HCT116 (cell line): ENCODE measurements around the gene TRPM3. TPM values are rescaled to one million over a fixed set of nuclear protein-coding genes. Genes with fewer than 3 reads are reported as not detected.

Experiments
- ATAC-seq: fragments of 200-7000 bp; cut with Tn5 transposase; 2 replicates; pipeline ENCODE4 v1.9.1; 2020; ENCODE audit warnings: mild to moderate bottlenecking, moderate library complexity
- BruUV-seq: library from RNA; stranded (reverse); fragments of 400-500 nt; replicated peaks from 2 replicates; lab custom pipeline; 2021; lab: Mats Ljungman, UMichigan
- CTCF ChIA-PET: fragments of 300-600 bp; sonication (Branson Sonifier 250); formaldehyde crosslinking; loops from one replicate; lab custom pipeline; 2021; ENCODE audit warnings: antibody characterized with exemption; lab: Charles Lee
- POLR2A ChIA-PET: fragments of 300-600, 350-600 bp; sonication (Branson Sonifier 250); formaldehyde crosslinking; loops from one replicate; lab custom pipeline; 2021; ENCODE audit warnings: antibody characterized with exemption; lab: Charles Lee
- RAD21 ChIA-PET, 2 experiments: fragments of 300-600 bp; sonication (Branson Sonifier 250); formaldehyde crosslinking; loops; one replicate each; lab custom pipeline; 2023; ENCODE audit warnings: low total read pairs in 2 of 2; ENCODE audit not compliant: uncharacterized antibody in 2 of 2, unreplicated experiment in 2 of 2, low non-redundant PET in 1 of 2; lab: Charles Lee
- DNase-seq: peaks from one replicate; pipeline ENCODE4 v3.0.0-alpha.2; 2010; ENCODE audit warnings: low read depth, low spot score
- H2AFZ ChIP-seq: fragments of 200-600 bp; shearing (Covaris generic), sonication (generic); 2 replicates; pipeline ENCODE4 v1.6.1; 2017; ENCODE audit warnings: low read depth, mixed run types, mixed read lengths, antibody characterized with exemption, low read length; ENCODE audit not compliant: poor library complexity, severe bottlenecking
- H3K27ac ChIP-seq: 2 replicates; pipeline ENCODE4 v1.5.1; 2012; ENCODE audit warnings: low read depth, low read length
- H3K27me3 ChIP-seq: fragments of 200-600 bp; sonication (generic); 2 replicates; pipeline ENCODE4 v1.6.1; 2016; ENCODE audit warnings: mixed run types, low read length, mixed read lengths; ENCODE audit not compliant: insufficient read depth
- H3K36me3 ChIP-seq, 2 experiments: fragments of 200-500 bp in 1 of 2; fragments of 200-600 bp in 1 of 2; sonication (Bioruptor generic) in 1 of 2; sonication (generic) in 1 of 2; 2 replicates each; pipeline versions ENCODE4 v1.5.1 to v1.6.1; 2014 to 2016; ENCODE audit warnings: low read length in 2 of 2, inconsistent platforms in 1 of 2, mixed read lengths in 1 of 2, mixed run types in 1 of 2; ENCODE audit not compliant: insufficient read depth in 2 of 2, control insufficient read depth in 1 of 2
- H3K4me1 ChIP-seq, 2 experiments: fragments of 200-600 bp in 1 of 2; sonication (generic) in 1 of 2; 2 replicates each; pipeline versions ENCODE4 v1.5.1 to v1.6.1; 2012 to 2017; ENCODE audit warnings: low read length in 2 of 2, inconsistent platforms in 1 of 2, mild to moderate bottlenecking in 1 of 2, mixed read lengths in 1 of 2, mixed run types in 1 of 2, moderate library complexity in 1 of 2; ENCODE audit not compliant: insufficient read depth in 2 of 2, control insufficient read depth in 1 of 2
- H3K4me2 ChIP-seq: fragments of 200-600 bp; sonication (generic); 2 replicates; pipeline ENCODE4 v1.6.1; 2017; ENCODE audit warnings: mixed run types, low read length, mixed read lengths
- H3K4me3 ChIP-seq, 2 experiments: fragments of 200-600 bp in 1 of 2; sonication (generic) in 1 of 2; replicated peaks in 1 of 2; 2 replicates each; pipeline ENCODE4 v1.5.1; 2011 to 2016; ENCODE audit warnings: low read length in 2 of 2, control low read depth in 1 of 2, low read depth in 1 of 2, mild to moderate bottlenecking in 1 of 2, mixed read lengths in 1 of 2, mixed run types in 1 of 2
- H3K79me2 ChIP-seq: fragments of 200-600 bp; sonication (generic); 2 replicates; pipeline ENCODE4 v1.6.1; 2017; ENCODE audit warnings: mild to moderate bottlenecking, mixed run types, low read length, moderate library complexity, mixed read lengths; ENCODE audit not compliant: insufficient read depth
- H3K9ac ChIP-seq: fragments of 200-600 bp; sonication (generic); 2 replicates; pipeline ENCODE4 v1.6.1; 2016; ENCODE audit warnings: low read length, mixed read lengths
- H3K9me2 ChIP-seq: fragments of 200-600 bp; sonication (generic), shearing (Covaris generic); 2 replicates; pipeline ENCODE4 v1.6.1; 2017; ENCODE audit warnings: mixed run types, mild to moderate bottlenecking, moderate library complexity; ENCODE audit not compliant: insufficient read depth
- H3K9me3 ChIP-seq, 2 experiments: fragments of 200-500 bp in 1 of 2; fragments of 200-600 bp in 1 of 2; sonication (Bioruptor generic) in 1 of 2; sonication (generic) in 1 of 2; 2 replicates each; pipeline ENCODE4 v1.6.1; 2014 to 2017; ENCODE audit warnings: low read length in 2 of 2, mixed read lengths in 2 of 2, inconsistent platforms in 1 of 2, low read depth in 1 of 2, mild to moderate bottlenecking in 1 of 2, mixed run types in 1 of 2, moderate library complexity in 1 of 2; ENCODE audit not compliant: control insufficient read depth in 1 of 2, insufficient read depth in 1 of 2
- H4K20me1 ChIP-seq: fragments of 200-600 bp; sonication (generic), shearing (Covaris generic); 2 replicates; pipeline ENCODE4 v1.6.1; 2017; ENCODE audit warnings: mixed run types, mild to moderate bottlenecking, moderate library complexity; ENCODE audit not compliant: insufficient read depth
- CBX3 ChIP-seq: IDR thresholded peaks from 2 replicates; pipeline ENCODE4 v1.6.1; 2012; ENCODE audit warnings: low read depth
- CEBPB ChIP-seq: IDR thresholded peaks from 2 replicates; pipeline ENCODE4 v1.6.1; 2012; ENCODE audit warnings: low read depth
- CTCF ChIP-seq, 3 experiments: fragments of 200-600 bp in 1 of 3; sonication (generic) in 1 of 3; IDR thresholded peaks in 2 of 3; conservative IDR thresholded peaks in 1 of 3; 2 replicates each; pipeline ENCODE4 v1.5.1; 2012 to 2017; ENCODE audit warnings: low read depth in 2 of 3, low read length in 2 of 3, antibody characterized with exemption in 1 of 3, borderline replicate concordance in 1 of 3, control low read depth in 1 of 3, mild to moderate bottlenecking in 1 of 3, mixed read lengths in 1 of 3, mixed run types in 1 of 3, moderate library complexity in 1 of 3; ENCODE audit not compliant: insufficient read depth in 1 of 3
- EGR1 ChIP-seq: IDR thresholded peaks from 2 replicates; pipeline ENCODE4 v1.6.1; 2012; ENCODE audit warnings: low read depth
- ELF1 ChIP-seq: IDR thresholded peaks from 2 replicates; pipeline ENCODE4 v1.6.1; 2012; ENCODE audit warnings: low read depth, borderline replicate concordance
- EZH2 ChIP-seq: fragments of 200-600 bp; sonication (generic); IDR thresholded peaks from 2 replicates; pipeline ENCODE4 v1.6.1; 2017; ENCODE audit warnings: antibody characterized with exemption, mixed run types
- FOSL1 ChIP-seq: IDR thresholded peaks from 2 replicates; pipeline ENCODE4 v1.6.1; 2012; ENCODE audit warnings: low read depth
- JUND ChIP-seq: IDR thresholded peaks from 2 replicates; pipeline ENCODE4 v1.6.1; 2012
- POLR2AphosphoS5 ChIP-seq: IDR thresholded peaks from 2 replicates; pipeline ENCODE4 v1.6.1; 2011; ENCODE audit warnings: mild to moderate bottlenecking, low read depth, low read length, moderate library complexity
- REST ChIP-seq: IDR thresholded peaks from 2 replicates; pipeline ENCODE4 v1.6.1; 2012; ENCODE audit warnings: low read depth
- SIN3A ChIP-seq: IDR thresholded peaks from 2 replicates; pipeline ENCODE4 v1.6.1; 2012; ENCODE audit warnings: low read depth
- TCF7L2 ChIP-seq: IDR thresholded peaks from 2 replicates; pipeline ENCODE4 v1.7.0; 2011; ENCODE audit warnings: borderline replicate concordance, inconsistent platforms; ENCODE audit not compliant: insufficient read depth, insufficient read length; ENCODE audit errors: extremely low read depth
- YY1 ChIP-seq: IDR thresholded peaks from 2 replicates; pipeline ENCODE4 v1.6.1; 2011; ENCODE audit warnings: low read length, low read depth, moderate library complexity, mild to moderate bottlenecking; ENCODE audit not compliant: insufficient replicate concordance; ENCODE audit errors: extremely low read depth
- ZFX ChIP-seq: fragments of 450-650 bp; IDR thresholded peaks from 2 replicates; pipeline ENCODE4 v1.6.1; 2017
- ZNF274 ChIP-seq: fragments of 200-500 bp; sonication (Bioruptor generic); IDR thresholded peaks from 2 replicates; pipeline ENCODE4 v1.6.1; 2014; ENCODE audit warnings: mild to moderate bottlenecking, low read depth, low read length, inconsistent platforms
- intact Hi-C: fragments of 100-400 bp; cut with micrococcal nuclease; formaldehyde crosslinking; loops from 2 replicates; pipeline ENCODE4 v1.10.0; 2022
- total RNA-seq: library from RNA; stranded (reverse); gene quantifications from one replicate; pipeline ENCODE4 v1.2.1, GENCODE V29; 2021; ENCODE audit not compliant: unreplicated experiment
- TF ChIP-seq, protein P1 (sequence below): IDR thresholded peaks from 2 replicates; pipeline ENCODE4 v1.6.1; 2012

TRPM3 gene
- total RNA-seq, 1 experiment from 2014 or later, result not detected

DNA sequence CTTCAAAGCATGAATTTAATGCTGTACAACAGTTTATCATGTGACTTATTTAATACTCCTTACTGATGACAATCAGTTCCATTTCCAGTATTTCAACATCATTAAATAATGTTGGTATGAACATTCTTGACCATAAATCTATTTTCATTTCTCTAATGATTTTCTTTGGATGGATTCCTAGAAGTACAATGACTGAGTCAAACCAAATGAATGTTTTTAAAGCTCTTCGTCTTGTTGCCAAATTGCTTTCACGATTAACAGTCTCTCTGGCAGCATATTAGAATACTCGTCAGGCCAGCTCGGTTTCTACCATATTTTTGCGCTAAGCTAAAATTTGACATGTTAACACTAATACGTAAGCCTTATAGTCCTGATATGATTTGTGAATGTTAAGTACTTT lies 197.0 kb downstream of the TRPM3 start (continued):
- TF ChIP-seq CTCF (IDR thresholded peaks at IDR 0.05 in 2 of 3, conservative IDR thresholded peaks at IDR 0.05 in 1 of 3; ENCODE audit: borderline replicate concordance in 1 of 3, insufficient read depth in 1 of 3, low read depth in 2 of 3, low read length in 2 of 3) (no peak), CBX3 (no peak), EZH2 (no peak)
- TF ChIP-seq, protein P1, sequence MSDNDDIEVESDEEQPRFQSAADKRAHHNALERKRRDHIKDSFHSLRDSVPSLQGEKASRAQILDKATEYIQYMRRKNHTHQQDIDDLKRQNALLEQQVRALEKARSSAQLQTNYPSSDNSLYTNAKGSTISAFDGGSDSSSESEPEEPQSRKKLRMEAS, result no peak
- TF ChIP-seq, all 23 proteins: peak for 0

GRCh38 chr9:70923961-70924360 lies 197.5 kb downstream of the TRPM3 start:
- no peaks in the 10 kb centered on the region for H3K79me2 ChIP-seq
- H3K4me1 ChIP-seq, result no peaks in the 10 kb centered on the region
- BruUV-seq, result no TSS peak
- ATAC-seq (no peak), DNase-seq (no peak)
- H3K27ac ChIP-seq, result no peak overlapping the region
- ChIA-PET RAD21 (no interaction called here), POLR2A (no interaction called here), CTCF (interaction anchor here (0.6 to 1.0 kb wide), 3 partner anchors 77 to 326 kb away, joined by 4 to 6 read pairs (median 4); no protein-coding TSS in a partner anchor)
- H3K27me3 ChIP-seq, result peaks cover 6% of the 10 kb centered on the region; the same call in 1 of the 2 replicates
- no peak overlapping the region for H3K4me3 ChIP-seq
- no peak overlapping the region for H3K9ac ChIP-seq
- H3K9me3 ChIP-seq, result no peaks in the 10 kb centered on the region
- no peaks in the 10 kb centered on the region for H4K20me1 ChIP-seq
- no peak overlapping the region for H3K4me2 ChIP-seq
- intact Hi-C loops, result no loop called here
- H3K36me3 ChIP-seq, result no peaks in the 10 kb centered on the region
- TF ChIP-seq EGR1, result no peak
- TF ChIP-seq REST, result no peak
- TF ChIP-seq YY1, result no peak
- no peak for TF ChIP-seq CTCF (IDR thresholded peaks at IDR 0.05 in 2 of 3, conservative IDR thresholded peaks at IDR 0.05 in 1 of 3; ENCODE audit: borderline replicate concordance in 1 of 3, insufficient read depth in 1 of 3, low read depth in 2 of 3, low read length in 2 of 3)
- TF ChIP-seq POLR2AphosphoS5, result no peak
- no peak for TF ChIP-seq ZFX
- no peak for TF ChIP-seq FOSL1
- TF ChIP-seq ELF1, result no peak
- TF ChIP-seq CEBPB, result no peak
- TF ChIP-seq JUND, result no peak
- no peak for TF ChIP-seq TCF7L2
- TF ChIP-seq ZNF274, result no peak
- TF ChIP-seq SIN3A, result no peak
- H3K9me2 ChIP-seq, result no peaks in the 10 kb centered on the region
- H2AFZ ChIP-seq, result no peak overlapping the region
